GM12864 (cell line): ENCODE data around the gene IFT43.

Source experiments
- DNase-seq: peaks from one replicate; pipeline ENCODE4 v3.0.0-alpha.2; 2011; ENCODE audit warnings: low read depth
- H3K4me3 ChIP-seq: 2 replicates; pipeline ENCODE4 v1.5.1; 2011; ENCODE audit warnings: mild to moderate bottlenecking, low read depth, low read length, control low read depth
- CTCF ChIP-seq: IDR thresholded peaks from 2 replicates; pipeline ENCODE4 v1.5.1; 2011; ENCODE audit warnings: low read depth, mild to moderate bottlenecking, moderate library complexity, low read length, control low read depth, inconsistent platforms; ENCODE audit errors: missing control alignments

IFT43 gene

GRCh38 chr14:76090616-76091391, 105.2 kb downstream of the IFT43 start:
- H3K4me3 ChIP-seq, result no peak overlapping the region
- no peak for DNase-seq
- peak; percentile 33 for TF ChIP-seq CTCF

DNA sequence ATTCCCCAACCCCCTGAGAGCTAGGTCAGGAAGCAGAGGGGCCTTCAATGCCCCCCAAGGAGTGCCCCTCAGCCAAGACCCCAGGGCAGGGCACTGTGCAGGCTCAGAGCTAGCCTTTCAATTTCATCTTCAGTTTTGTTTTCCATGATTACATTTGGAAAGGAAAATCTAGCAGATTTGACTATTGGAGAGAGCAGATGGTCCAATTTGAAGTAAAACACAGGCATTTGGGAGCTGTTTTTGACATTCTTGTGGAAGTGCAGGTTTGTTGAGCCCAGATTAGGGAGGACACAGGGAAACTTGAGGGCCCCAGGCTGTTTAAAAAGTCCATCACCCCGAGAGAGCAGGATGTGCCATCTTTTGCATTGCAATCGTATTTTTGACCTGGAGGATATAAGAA, 107.5 kb downstream of the IFT43 start:
- DNase-seq, result no peak
- TF ChIP-seq CTCF, result no peak
- no peak overlapping the region for H3K4me3 ChIP-seq

DNA sequence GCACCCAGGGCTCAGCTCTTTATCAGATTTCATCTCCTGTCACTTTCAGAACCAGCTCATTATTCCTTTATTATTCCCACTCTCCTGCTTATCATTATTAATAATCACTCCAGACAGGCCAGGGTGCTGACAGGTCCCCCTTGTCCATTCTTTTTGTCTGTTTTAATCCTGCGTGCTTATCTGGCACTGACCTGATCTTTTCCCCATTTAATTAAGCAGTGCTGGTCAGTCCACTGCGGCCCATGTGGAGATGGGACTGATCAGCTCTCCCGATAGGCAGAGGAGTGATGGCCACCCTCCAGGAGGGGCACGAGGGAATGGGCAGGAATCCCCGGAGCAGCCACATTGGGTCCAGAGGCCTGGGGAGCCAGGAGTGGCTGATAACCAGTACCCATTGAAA, 110.7 kb downstream of the IFT43 start:
- TF ChIP-seq CTCF, result no peak
- no peak overlapping the region for H3K4me3 ChIP-seq
- DNase-seq, result no peak

DNA sequence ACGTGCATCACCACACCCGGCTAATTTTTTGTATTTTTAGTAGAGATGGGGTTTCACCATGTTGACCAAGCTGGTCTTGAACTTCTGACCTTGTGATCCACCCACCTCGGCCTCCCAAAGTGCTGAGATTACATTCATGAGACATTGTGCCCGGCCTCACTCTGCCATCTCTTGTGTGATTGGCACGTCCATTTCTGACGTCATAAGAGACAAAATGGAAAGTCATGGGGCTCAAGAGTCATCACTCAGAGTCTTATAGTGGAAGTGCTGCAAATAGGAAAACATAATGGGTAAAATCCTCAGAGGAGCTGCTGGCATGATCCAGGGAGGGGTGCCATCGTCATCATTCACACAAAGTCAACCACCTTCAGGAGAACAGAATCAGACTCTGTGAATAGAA, 112.0 kb downstream of the IFT43 start:
- TF ChIP-seq CTCF, result no peak
- H3K4me3 ChIP-seq, result no peak overlapping the region
- no peak for DNase-seq

DNA sequence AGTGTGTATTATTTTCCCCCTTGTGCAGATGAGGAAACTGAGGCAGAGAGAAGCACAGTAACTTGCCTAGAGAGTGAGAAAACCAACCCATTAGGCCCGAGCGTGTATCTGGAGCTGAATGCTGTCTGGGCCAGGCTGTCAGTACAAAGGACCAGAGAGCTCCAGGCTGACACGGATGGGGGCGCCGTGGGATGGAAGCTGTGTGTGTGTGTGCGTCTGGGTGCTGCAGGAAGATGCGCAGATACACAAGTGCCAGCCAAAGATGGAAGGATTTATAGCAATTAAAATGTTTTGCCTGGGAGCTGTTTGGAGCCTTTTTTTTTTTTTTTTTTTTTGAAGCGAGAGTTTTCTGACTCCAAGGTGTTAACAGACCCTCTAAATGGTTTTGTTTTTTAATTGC, 112.5 kb downstream of the IFT43 start:
- no peak overlapping the region for H3K4me3 ChIP-seq
- no peak for TF ChIP-seq CTCF
- DNase-seq, result no peak

DNA sequence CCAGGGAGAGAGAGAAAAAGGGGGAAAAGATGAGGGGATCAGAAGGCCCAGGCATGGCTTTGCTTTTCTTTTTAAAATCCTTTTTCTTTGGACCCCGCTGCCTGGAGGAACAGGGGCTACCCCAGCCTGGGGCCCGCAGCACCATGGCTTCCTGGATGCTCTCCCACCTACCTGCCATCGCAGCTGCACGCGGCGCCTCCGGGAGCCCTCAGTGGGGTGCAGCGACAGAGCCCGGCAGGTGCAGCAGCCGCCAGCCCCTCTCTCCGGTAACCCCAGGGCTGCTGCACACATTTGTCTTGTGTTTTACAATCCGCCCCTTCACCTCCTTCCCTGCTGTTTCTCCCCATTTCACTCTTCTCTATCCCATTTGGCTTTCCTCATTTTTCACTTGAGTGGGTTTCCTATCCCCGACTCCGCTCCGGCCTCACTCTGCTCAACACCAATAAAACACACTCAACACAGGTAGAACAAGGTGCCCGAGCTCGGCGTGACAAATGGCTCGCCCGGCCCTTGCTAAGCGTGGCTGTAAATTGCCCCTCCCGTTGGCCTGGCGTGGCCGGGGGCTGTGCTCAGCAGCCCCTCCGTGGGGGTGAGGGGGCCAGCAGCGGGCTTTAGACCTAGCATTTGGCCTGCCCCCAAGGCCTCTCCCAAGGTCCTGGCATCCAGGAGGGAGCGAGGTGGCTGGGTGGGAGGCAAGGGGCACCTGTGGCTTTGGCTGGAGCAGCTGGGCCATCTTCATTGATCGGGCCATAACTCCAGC, 113.5 kb downstream of the IFT43 start:
- H3K4me3 ChIP-seq, result no peak overlapping the region
- no peak for DNase-seq
- TF ChIP-seq CTCF, result no peak

DNA sequence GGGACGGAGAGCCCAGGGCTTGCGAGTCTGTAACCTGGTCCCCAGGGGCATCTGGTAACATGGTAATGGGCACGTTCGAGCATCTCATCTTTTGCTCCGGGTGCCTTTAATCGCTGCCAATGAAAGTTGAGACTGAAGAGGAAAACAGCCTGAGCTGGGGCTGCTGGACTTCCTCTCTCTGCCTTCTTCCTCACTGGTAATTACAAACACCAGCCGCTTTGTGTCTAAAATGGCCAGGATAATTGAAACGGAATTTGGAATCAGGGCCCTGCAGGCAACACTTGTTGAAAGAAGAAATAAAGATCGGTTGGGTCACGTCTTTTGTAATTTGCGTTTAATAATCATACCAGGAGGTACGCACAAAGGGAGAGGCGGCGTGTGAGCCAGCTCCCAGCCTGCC, 114.7 kb downstream of the IFT43 start:
- no peak for DNase-seq
- no peak for TF ChIP-seq CTCF
- H3K4me3 ChIP-seq, result no peak overlapping the region
